Mucosa of stomach (tissue), 1 donor: ENCODE data around the gene TGFBR1.
"Not testable (repeated sequence)": the region's sequence is repeated elsewhere in the genome, so short reads cannot be mapped to it uniquely, and the experiment has no call there.

ENCODE experiments used
- H3K27me3 ChIP-seq: one replicate; pipeline ENCODE4 v1.7.0; 2013; ENCODE audit warnings: mild to moderate bottlenecking, low read length; ENCODE audit not compliant: control insufficient read depth, insufficient read depth
- H3K36me3 ChIP-seq: one replicate; pipeline ENCODE4 v1.7.0; 2013; ENCODE audit warnings: low read length; ENCODE audit not compliant: control insufficient read depth, insufficient read depth
- H3K4me1 ChIP-seq: one replicate; pipeline ENCODE4 v1.7.0; 2013; ENCODE audit warnings: mild to moderate bottlenecking, low read length; ENCODE audit not compliant: control insufficient read depth, insufficient read depth
- H3K4me3 ChIP-seq: one replicate; pipeline ENCODE4 v1.7.0; 2013; ENCODE audit warnings: low read length
- H3K9ac ChIP-seq: one replicate; pipeline ENCODE4 v1.7.0; 2013; ENCODE audit warnings: mild to moderate bottlenecking, low read length, moderate library complexity
- H3K9me3 ChIP-seq: one replicate; pipeline ENCODE4 v1.7.0; 2013; ENCODE audit warnings: mild to moderate bottlenecking, low read length, moderate library complexity; ENCODE audit not compliant: control insufficient read depth
- donor health status: Pancreatic carcinoma.

Gene TGFBR1

GRCh38 chr9:99196484-99196883, 91.6 kb downstream of the TGFBR1 start:
- H3K36me3 ChIP-seq, H3K9ac ChIP-seq, H3K4me3 ChIP-seq, H3K27me3 ChIP-seq, H3K9me3 ChIP-seq, H3K4me1 ChIP-seq: not testable (repeated sequence)

- H3K4me3 ChIP-seq: no peak overlapping the region
- no peak overlapping the region for H3K9ac ChIP-seq
- H3K36me3 ChIP-seq: no peaks in the 10 kb centered on the region
- no peaks in the 10 kb centered on the region for H3K4me1 ChIP-seq
- no peaks in the 10 kb centered on the region for H3K9me3 ChIP-seq
- H3K27me3 ChIP-seq: peaks cover 5% of the 10 kb centered on the region
Measured at GRCh38 chr9:99197124-99197630, 92.3 kb downstream of the TGFBR1 start.

- no peaks in the 10 kb centered on the region for H3K9me3 ChIP-seq
- H3K27me3 ChIP-seq: peaks cover 5% of the 10 kb centered on the region
- H3K36me3 ChIP-seq: no peaks in the 10 kb centered on the region
- no peak overlapping the region for H3K4me3 ChIP-seq
- no peak overlapping the region for H3K9ac ChIP-seq
- no peaks in the 10 kb centered on the region for H3K4me1 ChIP-seq
Measured at GRCh38 chr9:99197987-99198386, 93.1 kb downstream of the TGFBR1 start.

DNA sequence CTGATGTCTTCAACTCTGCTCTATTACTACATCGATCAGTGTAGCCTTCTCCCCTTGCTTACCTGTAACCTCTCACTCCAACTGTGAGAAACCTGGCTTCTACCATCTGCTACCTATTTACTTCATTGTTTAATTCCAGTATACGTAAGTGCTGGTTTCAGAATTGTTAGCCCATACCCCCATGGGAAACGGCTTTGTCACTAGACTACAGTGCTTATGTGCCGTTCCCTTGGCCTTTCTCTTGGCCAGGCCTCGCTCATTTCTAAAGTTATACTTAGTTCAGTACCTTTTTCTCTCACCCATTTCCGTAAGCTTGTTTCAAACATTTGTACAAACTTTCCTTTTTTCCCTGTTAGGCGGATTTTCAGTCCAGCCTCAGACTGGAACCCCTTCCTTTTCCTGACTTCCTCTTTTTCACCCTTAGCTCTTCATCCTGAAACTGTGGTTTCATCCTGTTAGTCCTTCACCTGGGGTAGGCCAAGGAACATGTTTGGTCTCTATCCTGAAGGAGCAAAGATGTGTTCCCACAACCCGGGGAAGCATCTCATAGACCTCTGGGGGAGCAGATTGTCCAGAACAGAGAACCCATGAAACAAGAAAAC, 95.1 kb downstream of the TGFBR1 start:
- no peaks in the 10 kb centered on the region for H3K9me3 ChIP-seq
- H3K27me3 ChIP-seq: no peaks in the 10 kb centered on the region
- no peak overlapping the region for H3K4me3 ChIP-seq
- H3K36me3 ChIP-seq: no peaks in the 10 kb centered on the region
- no peak overlapping the region for H3K9ac ChIP-seq
- no peaks in the 10 kb centered on the region for H3K4me1 ChIP-seq

DNA sequence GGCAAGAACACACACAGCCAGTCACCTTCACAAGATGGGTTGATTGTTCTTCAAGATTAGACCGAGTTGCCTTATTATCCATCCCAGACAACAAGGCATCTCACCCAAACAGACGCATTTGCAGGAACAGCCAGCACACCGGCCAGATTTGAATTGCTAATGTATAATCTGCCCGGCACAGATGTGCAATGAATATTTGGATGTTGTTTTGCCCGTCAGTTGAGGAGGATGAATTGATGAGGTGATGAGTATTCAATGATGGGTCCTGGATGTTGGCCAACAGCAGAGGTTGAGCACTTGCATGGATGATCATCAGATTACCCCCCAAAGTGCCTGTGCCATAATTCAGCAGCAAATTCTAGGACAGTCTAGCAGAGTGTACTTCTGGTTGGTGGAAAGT, 96.7 kb downstream of the TGFBR1 start:
- no peaks in the 10 kb centered on the region for H3K4me1 ChIP-seq
- H3K27me3 ChIP-seq: no peaks in the 10 kb centered on the region
- no peaks in the 10 kb centered on the region for H3K9me3 ChIP-seq
- no peaks in the 10 kb centered on the region for H3K36me3 ChIP-seq
- no peak overlapping the region for H3K9ac ChIP-seq
- no peak overlapping the region for H3K4me3 ChIP-seq
